A673 (cell line): ENCODE measurements around the gene EEFSEC. TPM values are rescaled to one million over a fixed set of nuclear protein-coding genes. Genes with fewer than 3 reads are reported as not detected.

Experiments
- BruUV-seq: library from RNA; stranded (reverse); fragments of 400-500 nt; replicated peaks from 2 replicates; lab custom pipeline; 2021; lab: Mats Ljungman, UMichigan
- CTCF ChIA-PET: fragments of 300-600 bp; sonication (Branson Sonifier 250); formaldehyde crosslinking; loops from one replicate; lab custom pipeline; 2022; ENCODE audit warnings: antibody characterized with exemption; lab: Charles Lee
- POLR2A ChIA-PET: fragments of 300-600 bp; sonication (Branson Sonifier 250); formaldehyde crosslinking; loops from one replicate; lab custom pipeline; 2022; ENCODE audit warnings: antibody characterized with exemption; ENCODE audit not compliant: low non-redundant PET; lab: Charles Lee
- DNase-seq: peaks from one replicate; pipeline ENCODE4 v3.0.0-alpha.2; 2015; ENCODE audit warnings: low spot score
- H3K27ac ChIP-seq: fragments of 200-600 bp; sonication (generic); 2 replicates; pipeline ENCODE4 v1.5.1; 2016; ENCODE audit warnings: mixed run types, low read depth, mild to moderate bottlenecking, mixed read lengths, antibody characterized with exemption, low read length; ENCODE audit not compliant: poor library complexity, severe bottlenecking
- H3K27me3 ChIP-seq: fragments of 200-600 bp; sonication (generic); replicated peaks from 2 replicates; pipeline ENCODE4 v1.6.1; 2017; ENCODE audit warnings: mixed run types, low read depth, mild to moderate bottlenecking, mixed read lengths, antibody characterized with exemption, low read length; ENCODE audit not compliant: insufficient read depth, poor library complexity
- H3K36me3 ChIP-seq: fragments of 200-600 bp; sonication (generic); 2 replicates; pipeline ENCODE4 v1.6.1; 2016; ENCODE audit warnings: mixed run types, mild to moderate bottlenecking, mixed read lengths, antibody characterized with exemption, low read length; ENCODE audit not compliant: insufficient read depth, poor library complexity, severe bottlenecking
- H3K4me1 ChIP-seq: fragments of 200-600 bp; sonication (generic); 2 replicates; pipeline ENCODE4 v1.6.1; 2017; ENCODE audit warnings: mixed run types, mild to moderate bottlenecking, mixed read lengths, antibody characterized with exemption, low read length; ENCODE audit not compliant: insufficient read depth, poor library complexity, severe bottlenecking
- H3K4me3 ChIP-seq: fragments of 200-600 bp; sonication (generic); 2 replicates; pipeline ENCODE4 v1.5.1; 2016; ENCODE audit warnings: low read depth, mixed run types, mild to moderate bottlenecking, mixed read lengths, low read length; ENCODE audit not compliant: poor library complexity, severe bottlenecking
- H3K9me3 ChIP-seq: fragments of 200-600 bp; sonication (generic); 2 replicates; pipeline ENCODE4 v1.6.1; 2016; ENCODE audit warnings: mixed run types, low read depth, mild to moderate bottlenecking, mixed read lengths, antibody characterized with exemption, low read length; ENCODE audit not compliant: poor library complexity, severe bottlenecking
- CTCF ChIP-seq: fragments of 300-800, 200-600 bp; sonication (generic); conservative IDR thresholded peaks from 2 replicates; pipeline ENCODE4 v1.5.1; 2017; ENCODE audit warnings: low read depth, mild to moderate bottlenecking, antibody characterized with exemption, low read length, moderate library complexity, mixed read lengths
- EZH2 ChIP-seq: fragments of 200-600 bp; sonication (generic); IDR thresholded peaks from 2 replicates; pipeline ENCODE4 v1.6.1; 2017; ENCODE audit warnings: borderline replicate concordance, low read depth, mild to moderate bottlenecking, mixed read lengths, antibody characterized with exemption, low read length; ENCODE audit not compliant: poor library complexity, severe bottlenecking
- intact Hi-C: fragments of 100-400 bp; cut with micrococcal nuclease; formaldehyde crosslinking; loops from one replicate; pipeline ENCODE4 v1.10.0; 2022; ENCODE audit not compliant: unreplicated experiment
- total RNA-seq: library from RNA; stranded (reverse); gene quantifications from 2 replicates; pipeline ENCODE4 v1.2.3, GENCODE V29; 2021

EEFSEC gene
- total RNA-seq, 1 experiment from 2014 or later: 19.7 TPM

DNA sequence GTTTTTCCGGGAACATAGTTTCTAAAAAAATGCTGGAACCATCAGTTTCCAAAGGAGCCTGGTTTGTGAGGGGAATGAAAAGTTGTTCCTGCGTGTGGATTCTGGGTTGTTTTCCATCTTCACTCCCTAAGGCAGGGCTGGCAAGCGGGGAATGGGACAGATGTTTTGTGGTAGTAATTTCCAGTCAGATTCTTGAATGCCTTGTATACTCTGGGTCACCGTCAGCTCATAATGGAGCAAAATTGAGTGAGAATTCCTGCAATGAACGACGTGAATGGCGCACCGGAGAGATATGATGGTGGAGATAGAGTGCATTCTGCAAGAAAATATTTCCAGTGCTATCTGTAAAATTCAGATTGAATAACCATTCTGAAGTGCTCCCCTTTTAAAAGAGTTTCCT lies 19.9 kb downstream of the EEFSEC start:
- Histone ChIP-seq H3K27ac (no peak overlapping the region), H3K36me3 (no peaks in the 10 kb centered on the region), H3K4me3 (no peak overlapping the region), H3K4me1 (peaks cover 3% of the 10 kb centered on the region), H3K9me3 (no peaks in the 10 kb centered on the region), H3K27me3 (no peaks in the 10 kb centered on the region)
- TF ChIP-seq EZH2 (no peak), CTCF (no peak)
- POLR2A ChIA-PET: interaction anchor here (0.5 kb wide), 1 partner anchor 19 kb away, joined by 8 read pairs; no protein-coding TSS in a partner anchor
- no TSS peak for BruUV-seq
- CTCF ChIA-PET: no interaction called here
- intact Hi-C loops: loop anchor here (5.0 to 10.0 kb wide), 2 partner anchors 152 to 314 kb away; no protein-coding TSS in a partner anchor
- no peak for DNase-seq

DNA sequence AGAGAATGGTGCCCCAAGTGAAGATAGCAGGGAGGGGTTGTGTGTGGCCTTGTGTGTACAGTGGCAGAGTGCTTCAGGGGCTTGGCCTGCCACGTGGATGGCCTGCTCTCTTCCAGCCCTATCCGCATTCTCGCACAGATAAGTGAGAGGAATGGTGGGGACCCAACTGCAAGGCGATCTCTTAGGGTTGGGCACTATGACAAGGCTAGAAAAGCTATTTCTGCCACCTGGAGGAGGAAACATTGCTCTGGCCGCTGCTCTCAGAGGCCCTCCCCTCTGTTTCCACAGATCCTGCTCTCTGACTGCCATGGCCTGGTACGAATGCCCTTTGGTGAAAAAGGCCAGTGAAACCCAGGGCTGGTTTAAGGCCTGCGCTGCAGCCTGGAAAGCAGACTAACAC lies 20.6 kb downstream of the EEFSEC start:
- TF ChIP-seq CTCF (no peak), EZH2 (no peak)
- no peak overlapping the region for H3K4me3 ChIP-seq
- CTCF ChIA-PET: no interaction called here

GRCh38 chr3:128174675-128175590 lies 21.7 kb downstream of the EEFSEC start:
- intact Hi-C loops: loop anchor here (5.0 to 10.0 kb wide), 2 partner anchors 150 to 312 kb away; no protein-coding TSS in a partner anchor
- ChIA-PET CTCF (no interaction called here), POLR2A (no interaction called here)
- peaks cover 3% of the 10 kb centered on the region for H3K4me1 ChIP-seq
- TF ChIP-seq CTCF: no peak
- TF ChIP-seq EZH2: no peak
- no peak overlapping the region for H3K27ac ChIP-seq
- H3K9me3 ChIP-seq: no peaks in the 10 kb centered on the region
- BruUV-seq: no TSS peak
- H3K27me3 ChIP-seq: no peaks in the 10 kb centered on the region
- no peak overlapping the region for H3K4me3 ChIP-seq
- no peaks in the 10 kb centered on the region for H3K36me3 ChIP-seq
- no peak for DNase-seq

More for the DNA sequence above, 20.6 kb downstream of the EEFSEC start:
- H3K4me1 ChIP-seq: peaks cover 3% of the 10 kb centered on the region
- no peaks in the 10 kb centered on the region for H3K36me3 ChIP-seq
- H3K27me3 ChIP-seq: no peaks in the 10 kb centered on the region
- intact Hi-C loops: loop anchor here (5.0 to 10.0 kb wide), 2 partner anchors 151 to 313 kb away; no protein-coding TSS in a partner anchor
- H3K27ac ChIP-seq: no peak overlapping the region
- no peaks in the 10 kb centered on the region for H3K9me3 ChIP-seq
- no peak for DNase-seq
- POLR2A ChIA-PET: no interaction called here
- no TSS peak for BruUV-seq
